Activated T-cell treated with anti-CD3 and anti-CD28 coated beads for 48 hours (primary cell): Measurements from ENCODE around the gene PPP2R1B.

Experiments
- DNase-seq: peaks from one replicate; pipeline ENCODE4 v3.0.0-alpha.2; 2020; ENCODE audit warnings: low read depth

PPP2R1B gene

DNA sequence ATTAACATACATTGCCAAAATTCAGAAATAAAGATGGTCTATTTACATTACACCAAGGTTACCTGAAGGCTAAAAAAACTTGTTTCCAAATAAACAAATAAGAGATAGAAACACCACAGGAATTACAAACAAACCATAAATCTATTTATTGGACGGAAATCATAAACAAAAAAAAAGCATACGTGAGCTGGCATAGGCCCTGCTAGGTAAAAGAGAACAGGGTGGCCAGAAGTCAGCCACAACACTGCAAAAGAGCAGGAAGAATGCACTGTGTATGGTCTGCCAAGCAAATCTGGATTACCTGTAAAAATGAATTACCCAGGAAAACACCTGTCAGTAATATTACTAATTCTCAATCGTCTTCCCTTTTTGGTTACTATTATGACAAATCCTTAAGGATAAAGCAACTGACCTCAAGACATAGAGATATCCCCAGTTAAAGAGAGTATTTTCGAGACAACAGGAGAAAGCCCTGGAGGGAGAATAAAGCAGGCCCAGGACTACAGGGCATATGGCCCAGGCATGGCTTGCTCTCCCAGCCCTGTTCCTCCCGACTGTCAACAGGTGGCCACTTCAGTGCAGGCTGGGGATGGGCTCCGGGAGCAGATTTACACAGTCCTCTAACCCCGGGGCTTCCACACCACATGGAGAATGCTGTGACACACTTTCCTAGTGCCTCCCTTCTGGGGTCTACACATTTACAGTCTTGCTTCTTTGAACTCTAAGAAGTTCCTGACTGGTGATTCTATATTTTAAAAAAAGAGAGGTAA lies 18.0 kb downstream of the PPP2R1B start:
- DNase-seq: no peak

DNA sequence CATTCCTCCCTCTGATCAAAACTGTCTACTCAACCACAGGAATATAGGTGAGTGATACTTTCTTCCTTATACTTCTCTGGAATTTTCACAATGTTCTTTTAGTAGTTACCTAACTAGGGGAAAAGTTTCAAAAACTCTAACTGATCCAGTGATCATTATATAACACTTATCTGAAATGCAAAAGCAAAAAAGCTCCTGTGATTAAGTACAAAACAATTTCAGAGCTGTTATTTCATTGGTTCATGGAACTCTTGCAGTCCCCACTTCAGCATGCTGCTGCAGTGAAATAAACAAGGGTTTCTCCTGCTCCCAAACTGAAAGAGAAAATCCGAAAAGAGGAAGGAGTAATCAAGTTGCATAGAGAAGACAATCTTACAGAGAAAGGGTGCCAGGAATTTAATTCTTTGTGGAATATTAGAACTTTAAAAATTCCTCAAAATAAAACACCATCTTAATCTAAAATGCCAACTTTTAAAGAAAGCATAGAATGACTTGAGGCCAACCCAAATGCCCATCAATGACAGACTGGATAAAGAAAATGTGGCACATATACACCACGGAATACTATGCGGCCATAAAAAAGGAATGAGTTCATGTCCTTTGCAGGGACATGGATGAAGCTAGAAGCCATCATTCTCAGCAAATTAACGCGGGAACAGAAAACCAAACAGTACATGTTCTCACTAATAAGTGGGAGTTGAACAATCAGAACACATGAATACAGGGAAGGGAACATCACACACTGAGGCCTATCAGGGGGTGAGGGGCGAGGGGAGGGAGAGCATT lies 20.3 kb downstream of the PPP2R1B start:
- no peak for DNase-seq

DNA sequence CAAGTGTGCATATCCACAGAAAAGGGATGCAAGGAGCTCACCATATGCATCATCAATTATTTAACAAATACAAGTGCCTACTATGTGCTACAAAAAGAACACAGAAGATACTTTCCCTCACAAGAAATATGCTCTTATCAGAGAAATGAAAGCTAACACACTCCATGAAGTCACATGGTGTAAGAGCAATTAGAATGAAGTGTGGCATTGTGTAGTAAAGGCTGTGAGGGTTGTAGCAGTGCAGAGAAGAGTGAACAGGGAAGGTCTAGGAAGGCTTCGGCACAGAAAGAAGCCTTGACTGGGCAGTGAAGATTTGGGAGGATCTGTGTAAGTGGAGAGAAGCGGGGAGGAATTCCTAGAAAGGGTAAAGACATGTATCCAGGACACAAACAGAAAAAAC lies 22.5 kb downstream of the PPP2R1B start:
- no peak for DNase-seq

DNA sequence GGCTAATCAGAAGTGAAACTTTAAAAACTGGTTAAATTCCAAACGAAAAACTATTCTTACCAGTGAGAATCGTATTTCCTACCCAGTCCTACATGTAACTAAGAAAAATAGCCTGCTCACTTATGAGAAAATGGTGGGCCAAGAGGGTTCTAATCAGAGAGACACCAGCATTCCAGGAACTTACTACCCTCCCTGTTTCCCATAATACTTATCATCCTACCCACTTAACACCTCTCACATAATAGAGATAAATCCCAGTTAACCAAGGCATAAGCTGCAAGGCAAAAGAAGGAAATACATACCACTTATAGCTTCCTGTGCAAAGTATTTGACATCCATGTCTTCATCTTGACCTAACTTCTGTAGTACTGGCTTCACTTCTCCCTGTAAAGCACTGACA lies 24.4 kb downstream of the PPP2R1B start:
- no peak for DNase-seq

DNA sequence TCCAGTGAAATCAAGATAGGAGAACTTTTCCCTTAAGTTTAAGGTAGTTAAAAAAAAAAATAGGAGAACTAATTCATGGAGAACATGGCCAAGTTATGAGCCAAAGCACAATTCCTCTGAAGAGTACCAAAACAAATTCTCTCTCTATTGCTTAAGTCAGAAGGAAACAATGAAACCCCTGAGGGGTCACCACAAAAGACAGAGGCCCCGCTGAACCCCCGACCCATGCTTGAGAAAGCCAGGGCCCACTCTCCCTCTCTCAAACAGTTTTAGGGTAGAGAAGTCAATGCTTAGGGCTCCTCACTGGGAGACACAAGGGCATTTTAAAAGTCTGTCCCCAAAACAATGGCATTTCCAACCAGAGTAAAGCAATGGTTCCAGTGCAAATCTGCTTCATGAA lies 26.9 kb downstream of the PPP2R1B start:
- DNase-seq: no peak

DNA sequence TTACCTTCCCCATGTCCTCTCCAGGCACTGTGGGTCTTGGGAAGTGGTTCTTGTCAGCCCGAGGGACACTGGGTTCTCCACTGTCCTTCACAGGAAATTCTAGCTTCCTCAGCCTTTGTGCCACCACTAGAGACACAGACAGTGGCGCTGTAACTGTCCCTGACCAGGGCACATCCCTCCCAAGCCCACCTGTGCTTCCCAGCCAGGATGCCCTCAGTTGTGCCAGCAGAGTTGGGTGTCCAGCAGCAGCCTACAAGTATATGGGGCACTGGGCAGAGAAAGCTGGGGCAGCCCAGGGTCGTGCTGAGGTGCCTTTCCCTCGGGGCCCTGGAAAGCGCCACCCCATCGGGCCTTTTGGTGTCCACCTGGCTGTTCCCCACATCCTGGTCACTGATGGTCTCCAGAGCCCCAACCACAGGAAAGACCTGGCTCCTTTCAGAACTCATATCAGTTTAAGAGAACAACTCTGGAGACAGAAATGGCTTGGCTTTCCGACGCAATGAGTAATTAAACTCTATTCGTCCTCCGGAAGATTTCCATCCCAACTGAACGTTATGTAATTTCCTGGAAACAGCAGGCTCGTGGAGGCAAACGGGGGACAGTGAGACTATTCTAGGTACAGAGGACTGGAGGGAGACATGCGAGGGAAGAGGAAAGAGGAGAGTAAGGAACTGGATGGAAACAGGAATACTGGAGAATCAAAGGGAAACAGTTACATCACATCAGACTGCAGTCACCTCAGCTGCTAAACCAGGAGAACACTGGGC lies 28.6 kb downstream of the PPP2R1B start:
- DNase-seq: no peak

DNA sequence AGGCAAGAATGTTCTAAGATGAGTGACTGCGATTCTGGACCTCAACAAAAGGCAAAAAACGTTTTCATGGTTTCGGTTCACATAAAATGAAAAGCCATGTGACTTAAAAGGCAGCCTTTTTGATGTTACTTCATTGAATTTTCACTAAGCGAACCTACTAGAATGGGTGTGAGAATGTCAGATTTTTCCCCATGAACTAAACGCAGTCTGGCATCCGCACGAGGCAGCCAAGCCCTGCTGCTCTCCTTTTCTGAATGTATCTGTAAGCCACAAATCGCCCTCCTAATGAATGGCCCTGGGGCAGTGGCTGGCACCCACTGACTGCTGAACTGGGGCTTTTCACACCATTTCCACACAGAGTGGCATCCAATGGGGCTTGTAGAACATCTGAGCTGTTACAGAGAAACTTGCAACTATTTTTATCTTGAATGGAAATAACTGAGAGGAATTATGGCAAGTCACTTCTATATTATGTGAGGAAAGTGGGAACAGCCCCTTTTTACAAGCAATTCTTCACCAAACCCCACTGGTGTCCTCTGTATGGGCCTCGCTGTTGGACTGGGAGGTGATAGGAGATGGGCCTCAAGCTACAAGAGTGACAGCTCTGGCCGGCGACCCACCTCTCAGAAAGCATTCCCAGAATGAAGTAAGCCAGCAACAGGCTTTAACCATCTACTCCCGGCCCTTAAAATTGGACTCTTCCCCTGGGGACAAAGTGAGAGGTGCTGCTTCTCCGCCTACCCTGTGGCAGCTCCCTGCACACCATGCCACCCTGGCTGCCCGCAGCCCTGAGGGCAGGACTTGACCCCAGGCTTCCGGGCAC lies 29.4 kb downstream of the PPP2R1B start:
- DNase-seq: no peak

DNA sequence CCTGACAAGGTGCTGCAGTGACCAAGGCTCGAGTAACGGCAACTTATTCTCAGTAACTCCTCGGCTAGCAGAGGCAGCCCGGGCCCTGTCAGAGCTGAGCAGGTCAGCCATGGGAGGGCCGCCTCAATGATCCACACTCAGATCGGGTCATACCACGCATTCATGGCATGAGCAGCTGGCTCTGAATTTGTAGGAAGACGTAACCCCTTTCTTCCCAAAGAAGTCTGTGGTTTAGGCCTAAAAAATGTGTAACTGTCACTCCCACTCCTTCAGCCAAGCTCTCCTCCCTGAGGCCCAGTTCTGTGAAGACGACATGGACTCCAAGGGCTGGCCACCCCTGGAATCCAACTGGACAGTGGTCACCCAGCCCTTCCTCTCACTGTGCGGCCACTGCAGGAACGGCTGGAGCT lies 30.0 kb downstream of the PPP2R1B start:
- no peak for DNase-seq

DNA sequence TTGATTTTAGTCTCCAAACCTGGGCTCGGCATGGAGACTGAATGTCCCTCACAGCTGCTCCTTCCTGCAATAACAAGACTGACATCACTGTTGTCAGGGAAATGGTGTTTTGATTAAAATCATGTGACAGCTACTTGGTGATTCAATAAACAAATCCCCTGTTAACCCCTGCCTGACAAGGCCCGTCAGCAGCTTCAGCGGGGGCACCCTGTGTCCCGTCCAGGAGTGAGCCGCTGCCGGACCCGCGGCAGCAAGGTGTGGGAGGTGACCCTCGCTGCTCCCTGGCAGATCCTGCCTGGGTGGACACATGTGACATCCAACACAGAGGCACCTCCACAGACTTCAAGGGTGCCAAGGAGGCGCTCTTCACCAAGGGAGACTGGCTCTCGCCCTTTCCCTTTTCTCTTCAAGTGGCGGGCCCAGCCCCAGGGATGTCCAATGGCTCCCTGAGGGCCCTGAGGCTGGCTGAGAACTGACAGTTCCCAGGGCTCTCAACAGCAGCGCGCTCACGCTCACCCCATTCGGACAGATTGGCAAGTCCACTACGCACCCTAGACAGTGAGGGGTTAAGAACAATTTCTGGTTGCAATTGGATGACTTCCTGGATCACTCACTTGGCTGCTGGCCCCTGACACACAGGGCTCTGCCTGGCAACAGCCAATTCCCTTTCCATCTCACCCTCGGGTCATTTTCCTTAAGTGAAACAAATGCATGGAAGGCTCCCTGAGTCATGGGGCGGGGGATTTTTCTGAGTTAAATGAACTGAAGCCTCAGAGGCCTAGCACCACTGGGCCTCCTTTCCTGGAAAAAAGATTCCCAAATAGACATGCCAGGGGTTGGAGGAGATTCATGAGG lies 30.7 kb downstream of the PPP2R1B start:
- no peak for DNase-seq

DNA sequence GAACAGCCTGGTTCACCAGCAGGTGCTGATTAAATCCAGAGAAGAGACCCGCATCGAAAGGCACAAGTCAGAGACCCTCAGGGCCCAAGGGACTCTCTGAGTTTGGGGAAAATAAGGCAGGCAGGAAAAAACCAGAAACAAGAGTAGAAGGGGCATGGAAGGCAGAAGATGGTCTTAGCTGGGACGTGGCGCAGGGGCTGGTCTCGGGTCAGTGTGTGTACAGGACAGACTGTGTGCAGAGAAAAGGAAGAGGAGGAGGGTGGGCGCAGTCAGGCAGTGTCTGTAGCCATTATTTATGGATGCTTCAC lies 31.3 kb downstream of the PPP2R1B start:
- DNase-seq: no peak

DNA sequence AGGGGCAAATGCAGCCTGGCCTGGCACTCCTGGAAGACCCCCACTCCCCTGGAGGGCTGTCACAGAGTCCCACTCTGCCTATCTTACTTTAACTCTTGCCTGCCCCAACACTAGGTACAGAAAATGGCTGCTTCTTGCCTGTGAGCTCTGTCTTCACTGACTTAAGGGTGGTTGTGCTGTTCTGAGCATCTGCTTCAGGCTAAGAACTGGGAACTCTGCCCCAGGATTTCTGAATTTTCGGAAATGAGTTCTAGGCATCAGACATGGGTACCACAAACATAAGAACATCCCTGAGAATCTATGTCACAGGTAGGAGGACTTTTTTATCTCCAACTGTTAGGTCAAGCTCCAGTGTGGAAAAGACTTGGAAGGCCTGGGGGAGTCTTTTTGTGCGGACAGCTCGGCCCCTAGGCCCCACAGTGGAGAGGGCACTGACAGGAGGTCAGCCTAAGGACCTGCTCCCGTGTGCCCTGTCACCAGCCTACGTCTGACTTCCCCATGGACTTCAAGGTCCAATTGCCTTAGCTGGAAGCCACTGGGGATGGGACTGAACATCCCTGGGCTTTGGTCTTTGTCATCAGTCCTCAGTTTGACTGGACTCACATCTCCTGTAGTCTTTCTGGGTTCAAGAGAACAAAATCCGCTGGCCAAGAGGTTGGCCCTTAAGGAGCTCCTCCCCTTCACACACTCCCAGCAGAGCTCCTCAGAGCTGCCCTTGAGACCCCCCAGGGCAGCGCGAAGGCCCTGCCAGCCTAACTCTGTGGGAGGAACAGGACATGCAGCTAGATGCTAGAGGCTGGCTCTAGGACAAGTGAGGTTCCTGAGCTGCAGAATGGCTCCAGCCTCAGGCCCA lies 31.9 kb downstream of the PPP2R1B start:
- no peak for DNase-seq

DNA sequence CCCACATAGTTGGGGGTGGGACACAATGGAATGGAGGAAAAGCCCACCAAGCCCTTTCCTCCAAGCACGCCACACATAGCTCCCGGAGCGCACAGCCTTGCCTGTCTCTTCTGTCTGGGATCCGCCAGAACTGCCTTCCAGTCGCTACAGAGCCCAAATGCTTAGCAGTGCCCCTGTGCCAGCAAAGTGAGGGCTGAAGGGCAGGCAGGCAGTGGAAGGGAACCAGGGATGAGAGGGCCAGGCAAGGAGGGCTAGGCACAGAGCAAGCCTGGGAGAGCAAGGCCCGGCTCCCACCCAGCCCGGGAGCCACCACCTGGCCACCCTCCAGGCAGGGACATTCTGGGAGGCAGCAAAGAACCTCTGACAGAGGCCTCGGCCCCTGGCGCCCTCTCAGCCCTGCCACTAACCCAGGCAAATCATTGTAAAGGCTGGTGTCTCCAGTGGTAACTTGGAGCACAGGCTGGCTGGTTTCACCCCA lies 32.5 kb downstream of the PPP2R1B start:
- no peak for DNase-seq

DNA sequence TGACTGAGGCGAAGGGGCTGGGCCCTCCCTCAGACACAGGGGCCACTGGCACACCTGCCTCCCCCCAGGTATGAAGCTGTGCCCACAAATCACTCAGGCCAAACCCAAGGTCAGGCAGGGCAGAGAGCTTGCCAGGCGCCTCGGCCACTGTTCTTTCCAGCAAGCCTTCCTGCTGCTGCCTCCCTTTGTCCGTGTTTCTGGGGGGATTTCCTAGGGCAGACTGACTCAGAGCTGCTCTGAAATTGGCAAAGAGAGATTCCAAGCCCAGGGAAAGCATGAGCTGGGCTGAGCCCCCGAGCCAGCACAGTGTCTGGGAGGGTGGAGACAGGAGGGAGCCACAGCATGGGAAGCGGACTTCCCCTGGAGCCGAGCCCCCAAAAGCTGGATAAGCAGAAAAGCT lies 33.2 kb downstream of the PPP2R1B start:
- no peak for DNase-seq

DNA sequence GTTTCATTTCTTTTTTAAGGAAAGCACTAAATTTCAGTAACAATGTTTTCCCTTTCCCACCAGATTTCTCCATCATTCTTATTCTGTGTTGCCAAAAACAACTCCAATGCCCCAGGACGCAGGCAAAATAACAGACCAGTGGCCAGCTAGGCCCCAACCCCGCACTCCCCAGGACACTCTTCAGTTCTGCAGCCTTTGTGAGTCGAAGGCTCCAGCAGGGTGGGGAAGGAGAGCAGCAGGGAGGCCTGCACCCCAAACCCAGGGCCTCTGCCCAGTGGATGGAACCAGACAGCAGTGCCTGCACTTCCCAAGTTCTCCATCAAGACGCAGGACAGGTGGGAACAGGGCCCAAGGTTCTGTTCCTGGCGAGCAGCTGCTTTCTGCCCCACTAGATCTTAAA lies 34.4 kb downstream of the PPP2R1B start:
- DNase-seq: no peak

DNA sequence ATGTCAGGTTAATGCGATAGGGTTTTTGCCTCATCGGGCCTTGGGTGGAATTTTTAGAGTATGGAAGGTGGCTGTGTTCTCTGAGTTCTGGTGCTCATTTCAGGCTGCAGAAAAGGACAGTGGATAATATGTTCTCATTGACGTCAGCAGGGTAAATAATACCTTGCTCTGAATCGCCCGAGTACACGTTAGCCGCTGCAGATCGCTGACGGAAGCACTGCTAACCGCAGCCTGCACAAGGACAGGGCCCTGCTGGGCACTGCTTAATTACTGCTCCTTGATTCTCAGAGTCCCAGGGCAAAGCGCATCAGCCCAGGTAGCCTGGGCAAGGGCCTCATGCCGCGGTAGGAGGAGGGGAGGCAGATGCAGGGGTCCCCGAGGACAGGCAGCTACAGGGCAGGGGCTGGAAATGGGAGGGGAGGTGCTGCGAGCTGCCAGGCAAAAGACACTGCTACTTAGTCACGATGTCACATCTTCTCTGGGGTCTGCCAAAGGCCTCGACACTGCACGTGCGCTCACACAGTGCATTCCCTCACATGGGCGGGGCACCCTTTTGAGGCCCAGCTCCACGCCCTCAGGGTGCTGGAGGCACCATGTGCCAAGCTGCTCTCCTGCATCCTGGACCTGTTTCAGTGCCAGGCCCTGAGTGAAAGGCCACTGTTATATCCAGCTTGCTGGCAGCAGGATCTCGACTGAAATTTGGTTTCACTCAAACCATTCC lies 35.2 kb downstream of the PPP2R1B start:
- no peak for DNase-seq

DNA sequence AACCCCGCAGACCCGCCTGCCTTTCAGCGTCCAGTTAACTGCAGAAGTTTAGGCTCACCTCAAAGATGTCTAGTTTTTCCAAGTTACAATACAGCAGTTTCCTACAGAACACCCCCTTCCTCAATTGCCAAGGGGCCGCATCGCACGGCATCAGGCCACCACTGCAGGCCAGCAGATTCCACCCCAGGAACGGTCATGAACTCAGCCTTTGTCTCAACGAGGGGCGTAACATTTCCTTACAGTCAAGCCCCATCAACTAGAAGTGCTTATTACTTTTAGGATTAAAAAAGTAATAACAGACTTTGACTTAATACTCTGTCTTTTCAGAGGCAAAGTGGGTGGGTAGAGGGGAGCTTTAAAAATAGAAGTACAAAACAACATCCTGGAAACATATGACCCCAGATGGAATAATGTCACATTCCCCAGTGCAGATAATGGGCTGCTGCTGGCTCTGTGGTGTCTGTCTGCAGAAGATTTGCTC lies 36.3 kb downstream of the PPP2R1B start:
- DNase-seq: no peak

DNA sequence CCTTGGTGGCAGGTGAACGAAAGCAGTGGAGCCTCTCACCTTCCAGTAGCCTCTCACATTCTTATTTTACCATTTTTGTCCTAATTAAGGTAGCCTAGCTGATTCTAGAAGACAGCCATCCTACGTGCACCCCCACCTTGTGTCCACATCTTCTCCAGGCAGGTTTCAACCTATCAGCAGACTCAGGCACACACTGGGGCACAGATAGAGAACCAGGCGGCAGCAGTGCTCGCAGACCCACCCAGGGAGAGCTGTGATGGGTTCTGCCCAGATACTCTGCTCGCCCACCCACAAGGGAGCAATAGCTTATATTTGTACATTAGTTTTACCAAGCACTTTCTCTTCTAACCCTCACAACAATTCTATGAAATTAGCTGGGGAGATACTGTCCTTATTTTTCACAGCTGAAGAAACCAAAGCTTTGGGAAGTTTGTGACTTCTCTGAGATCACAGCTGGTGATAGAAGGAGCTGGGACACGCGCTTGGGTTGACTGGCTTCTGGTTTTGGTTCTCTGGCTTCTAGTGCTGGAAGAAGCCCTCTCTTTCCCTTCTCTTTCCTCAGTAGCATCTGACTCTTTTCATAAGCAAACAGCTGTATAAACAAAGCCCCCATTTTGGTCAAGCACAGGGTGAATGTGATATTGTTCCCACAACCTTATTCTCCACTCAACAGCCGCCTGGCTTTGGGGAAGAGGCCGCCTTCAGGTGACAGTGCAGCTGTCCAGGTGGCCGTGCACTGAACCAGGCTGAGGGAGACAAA lies 36.9 kb downstream of the PPP2R1B start:
- DNase-seq: no peak

DNA sequence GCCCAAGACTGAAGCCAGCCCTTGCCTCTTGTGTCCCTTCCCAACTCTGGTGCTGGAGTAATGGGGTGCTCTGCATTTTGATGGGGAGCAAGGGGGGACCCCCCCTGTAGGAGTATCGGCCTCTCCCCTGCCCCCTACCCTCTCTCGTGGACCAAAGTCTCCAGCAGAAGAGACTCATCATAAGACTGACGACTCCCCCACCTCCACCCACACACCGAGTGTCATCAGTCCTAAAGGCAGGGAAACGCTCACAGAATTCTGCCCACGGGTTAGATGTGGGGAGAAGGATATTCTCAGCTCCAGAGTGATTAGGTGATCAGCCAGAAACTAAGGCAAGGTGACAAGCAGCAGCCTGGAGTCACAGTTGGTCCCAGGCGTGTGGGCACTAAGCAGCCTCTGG lies 38.8 kb downstream of the PPP2R1B start:
- no peak for DNase-seq

DNA sequence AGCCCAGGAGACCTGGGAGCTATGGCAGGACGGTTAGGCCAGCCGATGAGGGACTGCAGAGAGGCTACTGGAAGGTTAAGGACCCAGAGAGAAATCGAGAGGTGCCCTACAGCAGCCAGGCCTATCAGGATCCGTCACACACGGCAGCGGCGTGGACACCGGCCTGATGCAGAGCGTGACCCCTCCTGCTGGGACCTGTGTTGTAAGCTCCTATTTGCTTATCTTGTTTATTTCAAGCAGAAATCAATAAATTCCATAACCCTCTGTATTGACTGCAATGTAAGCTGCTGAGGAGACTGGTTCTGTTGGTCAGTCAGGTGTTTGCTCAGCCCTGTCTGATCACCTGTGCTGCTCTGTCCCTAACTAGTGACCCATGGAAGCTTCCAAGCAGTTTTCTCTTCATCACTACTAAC lies 39.9 kb downstream of the PPP2R1B start:
- no peak for DNase-seq
